H9 (cell line): ENCODE measurements around the gene COL19A1. TPM values are rescaled to one million over a fixed set of nuclear protein-coding genes. Genes with fewer than 3 reads are reported as not detected.

Experiments
- DNase-seq: peaks from one replicate; pipeline ENCODE4 v3.0.0-alpha.2; 2017
- H2AFZ ChIP-seq: one replicate; pipeline ENCODE4 v1.6.1; 2013; ENCODE audit warnings: mild to moderate bottlenecking, low read length, control low read depth, moderate library complexity
- H2AK5ac ChIP-seq: 2 replicates; pipeline ENCODE4 v1.6.1; 2013; ENCODE audit warnings: low read length, control low read depth, mixed read lengths; ENCODE audit not compliant: insufficient read length
- H2BK120ac ChIP-seq: one replicate; pipeline ENCODE4 v1.6.1; 2013; ENCODE audit warnings: low read depth, mild to moderate bottlenecking, low read length, control low read depth, inconsistent platforms; ENCODE audit not compliant: poor library complexity, severe bottlenecking
- H2BK12ac ChIP-seq: 2 replicates; pipeline ENCODE4 v1.6.1; 2013; ENCODE audit warnings: low read length, control low read depth, mixed read lengths, low read depth; ENCODE audit not compliant: insufficient read length
- H2BK15ac ChIP-seq: 2 replicates; pipeline ENCODE4 v1.6.1; 2013; ENCODE audit warnings: low read depth, low read length, control low read depth
- H2BK20ac ChIP-seq: one replicate; pipeline ENCODE4 v1.6.1; 2013; ENCODE audit warnings: low read depth, mild to moderate bottlenecking, low read length, control low read depth, inconsistent platforms; ENCODE audit not compliant: poor library complexity, severe bottlenecking
- H2BK5ac ChIP-seq: 2 replicates; pipeline ENCODE4 v1.6.1; 2013; ENCODE audit warnings: low read length, control low read depth, mixed read lengths; ENCODE audit not compliant: insufficient read length
- H3K14ac ChIP-seq: 2 replicates; pipeline ENCODE4 v1.6.1; 2013; ENCODE audit warnings: low read length, control low read depth; ENCODE audit not compliant: insufficient read depth
- H3K18ac ChIP-seq: 2 replicates; pipeline ENCODE4 v1.6.1; 2013; ENCODE audit warnings: low read depth, mild to moderate bottlenecking, mixed read lengths, low read length, control low read depth; ENCODE audit not compliant: insufficient read length
- H3K23ac ChIP-seq: 2 replicates; pipeline ENCODE4 v1.6.1; 2013; ENCODE audit warnings: low read length, control low read depth, mixed read lengths, low read depth; ENCODE audit not compliant: insufficient read length
- H3K23me2 ChIP-seq: 2 replicates; pipeline ENCODE4 v1.6.1; 2013; ENCODE audit warnings: low read depth, mild to moderate bottlenecking, mixed read lengths, low read length, control low read depth; ENCODE audit not compliant: insufficient read length, poor library complexity, severe bottlenecking
- H3K27ac ChIP-seq: 2 replicates; pipeline ENCODE4 v1.5.1; 2013; ENCODE audit warnings: low read length, control low read depth, mixed read lengths, low read depth; ENCODE audit not compliant: insufficient read length
- H3K27me3 ChIP-seq: 2 replicates; pipeline ENCODE4 v1.6.1; 2013; ENCODE audit warnings: low read length, control low read depth, inconsistent platforms; ENCODE audit not compliant: insufficient read depth
- H3K4ac ChIP-seq: 2 replicates; pipeline ENCODE4 v1.6.1; 2013; ENCODE audit warnings: low read depth, mild to moderate bottlenecking, control low read depth, inconsistent platforms, low read length, moderate library complexity
- H3K4me1 ChIP-seq: 2 replicates; pipeline ENCODE4 v1.6.1; 2013; ENCODE audit warnings: low read length, control low read depth, inconsistent platforms; ENCODE audit not compliant: insufficient read depth
- H3K4me2 ChIP-seq: 2 replicates; pipeline ENCODE4 v1.6.1; 2013; ENCODE audit warnings: low read length, control low read depth, mixed read lengths; ENCODE audit not compliant: insufficient read length, insufficient read depth
- H3K56ac ChIP-seq: 2 replicates; pipeline ENCODE4 v1.6.1; 2013; ENCODE audit warnings: low read depth, mild to moderate bottlenecking, mixed read lengths, low read length, control low read depth; ENCODE audit not compliant: insufficient read length
- H3K79me1 ChIP-seq: 2 replicates; pipeline ENCODE4 v1.6.1; 2013; ENCODE audit warnings: low read depth, mild to moderate bottlenecking, moderate library complexity, low read length, control low read depth, inconsistent platforms; ENCODE audit not compliant: insufficient read depth, poor library complexity, severe bottlenecking
- H3K79me2 ChIP-seq: 2 replicates; pipeline ENCODE4 v1.6.1; 2013; ENCODE audit warnings: low read length, control low read depth, inconsistent platforms; ENCODE audit not compliant: insufficient read depth
- H3K9ac ChIP-seq: 2 replicates; pipeline ENCODE4 v1.6.1; 2013; ENCODE audit warnings: low read length, control low read depth, mixed read lengths; ENCODE audit not compliant: insufficient read length; ENCODE audit errors: extremely low read depth
- H3K9me3 ChIP-seq: one replicate; pipeline ENCODE4 v1.6.1; 2013; ENCODE audit warnings: low read depth, low read length, inconsistent platforms; ENCODE audit not compliant: control insufficient read depth
- H3T11ph ChIP-seq: one replicate; pipeline ENCODE4 v1.6.1; 2013; ENCODE audit warnings: mild to moderate bottlenecking, low read length, control low read depth, inconsistent platforms
- H4K20me1 ChIP-seq: one replicate; pipeline ENCODE4 v1.6.1; 2013; ENCODE audit not compliant: control insufficient read depth, insufficient read length, insufficient read depth
- H4K5ac ChIP-seq: 2 replicates; pipeline ENCODE4 v1.6.1; 2013; ENCODE audit warnings: low read depth, mild to moderate bottlenecking, mixed read lengths, low read length, control low read depth; ENCODE audit not compliant: insufficient read length
- H4K8ac ChIP-seq: replicated peaks from 2 replicates; pipeline ENCODE4 v1.6.1; 2013; ENCODE audit warnings: low read length, control low read depth, mixed read lengths, low read depth; ENCODE audit not compliant: insufficient read length
- H4K91ac ChIP-seq: 2 replicates; pipeline ENCODE4 v1.6.1; 2013; ENCODE audit warnings: low read depth, mild to moderate bottlenecking, moderate library complexity, mixed read lengths, low read length, control low read depth; ENCODE audit not compliant: insufficient read length
- H3K27ac Mint-ChIP-seq, 3 experiments: 2 replicates in 2 of 3; 3 replicates in 1 of 3; pipeline ENCODE4 v1.8.0; 2020 to 2021; ENCODE audit warnings: mixed read lengths in 3 of 3, mild to moderate bottlenecking in 1 of 3, moderate library complexity in 1 of 3
- H3K27me3 Mint-ChIP-seq: 2 replicates; pipeline ENCODE4 v1.8.0; 2021; ENCODE audit warnings: low read depth, mild to moderate bottlenecking, moderate library complexity, mixed read lengths
- H3K36me3 Mint-ChIP-seq, 3 experiments: 2 replicates in 2 of 3; 3 replicates in 1 of 3; pipeline ENCODE4 v1.8.0; 2020 to 2021; ENCODE audit warnings: low read depth in 3 of 3, mixed read lengths in 3 of 3; ENCODE audit not compliant: insufficient read depth in 1 of 3
- H3K4me1 Mint-ChIP-seq, 2 experiments: 2 replicates each; pipeline ENCODE4 v1.8.0; 2020; ENCODE audit warnings: mixed read lengths in 2 of 2
- H3K4me3 Mint-ChIP-seq, 2 experiments: 2 replicates in 1 of 2; 3 replicates in 1 of 2; pipeline ENCODE4 v1.8.0; 2020 to 2021; ENCODE audit warnings: mild to moderate bottlenecking in 2 of 2, mixed read lengths in 2 of 2, moderate library complexity in 1 of 2
- H3K9me3 Mint-ChIP-seq, 2 experiments: 2 replicates in 1 of 2; 3 replicates in 1 of 2; pipeline ENCODE4 v1.8.0; 2020; ENCODE audit warnings: mild to moderate bottlenecking in 2 of 2, mixed read lengths in 2 of 2, moderate library complexity in 1 of 2
- WGBS: extraction: QIAGEN DNeasy Blood & Tissue Kit; methylation state at CpG from one replicate; pipeline ENCODE4 v1.1.7; 2013; ENCODE audit warnings: missing lambda C conversion rate, low lambda C conversion rate, mixed read lengths; ENCODE audit not compliant: insufficient read length; ENCODE audit errors: extremely low coverage; 5-methylcytosine and 5-hydroxymethylcytosine counted together
- total RNA-seq: library from RNA; stranded (reverse); gene quantifications from 2 replicates; pipeline ENCODE4 v1.2.1, GENCODE V29; 2021
- TF ChIP-seq, protein P1 (sequence below): fragments of 200-600 bp; sonication (generic); conservative IDR thresholded peaks from 3 replicates; pipeline ENCODE4 v1.8.0; 2021; ENCODE audit warnings: antibody characterized with exemption, mild to moderate bottlenecking

The COL19A1 gene
- total RNA-seq, 1 experiment from 2014 or later: not detected

DNA sequence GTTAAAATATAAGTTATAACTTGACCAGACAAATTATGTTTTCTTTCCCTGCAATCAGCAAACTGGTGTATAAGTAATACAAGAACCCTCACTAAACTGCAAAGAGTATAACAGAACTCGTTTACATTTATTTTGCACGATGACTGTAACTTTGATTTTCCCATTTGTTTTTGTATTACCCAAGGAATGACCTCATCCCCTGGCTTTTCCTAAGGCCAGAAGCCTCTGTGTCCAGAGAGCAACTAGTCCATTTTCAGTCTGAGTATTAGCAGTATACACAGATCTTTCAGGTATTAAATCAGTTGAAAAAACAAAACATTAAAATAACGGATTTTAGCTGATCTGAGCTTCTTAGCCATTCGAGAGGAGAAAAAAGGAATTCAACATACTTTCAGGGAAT is 17.2 kb downstream of the COL19A1 start:
- 0 out of 4 replicates have a peak, but pooled peaks cover 0 to 3% of the 10 kb centered on the region in 2 experiments for H3K4me1 Mint-ChIP-seq

More for the DNA sequence above, 17.2 kb downstream of the COL19A1 start:
- Histone ChIP-seq H4K8ac (no peak overlapping the region), H3K4me2 (no peak overlapping the region), H3K79me1 (no peaks in the 10 kb centered on the region), H3K4ac (no peak overlapping the region), H3K9ac (no peak overlapping the region), H3K27me3 (no peaks in the 10 kb centered on the region), H3K23me2 (no peaks in the 10 kb centered on the region), H3K14ac (no peak overlapping the region), H2BK5ac (no peak overlapping the region), H2BK20ac (no peak overlapping the region), H2AK5ac (no peak overlapping the region), H3K4me1 (no peaks in the 10 kb centered on the region), H2BK120ac (no peak overlapping the region), H4K91ac (no peak overlapping the region), H3K18ac (no peak overlapping the region), H4K5ac (no peak overlapping the region), H3K23ac (no peak overlapping the region), H2BK12ac (no peak overlapping the region), H3T11ph (no peak overlapping the region), H3K56ac (no peak overlapping the region), H2BK15ac (no peak overlapping the region), H3K27ac (no peak overlapping the region), H4K20me1 (no peaks in the 10 kb centered on the region), H3K79me2 (no peaks in the 10 kb centered on the region), H2AFZ (no peak overlapping the region), H3K9me3 (no peaks in the 10 kb centered on the region)
- no peak overlapping the region for H3K27ac Mint-ChIP-seq
- no peaks in the 10 kb centered on the region for H3K27me3 Mint-ChIP-seq
- no peak for DNase-seq
- H3K36me3 Mint-ChIP-seq: no peaks in the 10 kb centered on the region
- TF ChIP-seq, protein P1, sequence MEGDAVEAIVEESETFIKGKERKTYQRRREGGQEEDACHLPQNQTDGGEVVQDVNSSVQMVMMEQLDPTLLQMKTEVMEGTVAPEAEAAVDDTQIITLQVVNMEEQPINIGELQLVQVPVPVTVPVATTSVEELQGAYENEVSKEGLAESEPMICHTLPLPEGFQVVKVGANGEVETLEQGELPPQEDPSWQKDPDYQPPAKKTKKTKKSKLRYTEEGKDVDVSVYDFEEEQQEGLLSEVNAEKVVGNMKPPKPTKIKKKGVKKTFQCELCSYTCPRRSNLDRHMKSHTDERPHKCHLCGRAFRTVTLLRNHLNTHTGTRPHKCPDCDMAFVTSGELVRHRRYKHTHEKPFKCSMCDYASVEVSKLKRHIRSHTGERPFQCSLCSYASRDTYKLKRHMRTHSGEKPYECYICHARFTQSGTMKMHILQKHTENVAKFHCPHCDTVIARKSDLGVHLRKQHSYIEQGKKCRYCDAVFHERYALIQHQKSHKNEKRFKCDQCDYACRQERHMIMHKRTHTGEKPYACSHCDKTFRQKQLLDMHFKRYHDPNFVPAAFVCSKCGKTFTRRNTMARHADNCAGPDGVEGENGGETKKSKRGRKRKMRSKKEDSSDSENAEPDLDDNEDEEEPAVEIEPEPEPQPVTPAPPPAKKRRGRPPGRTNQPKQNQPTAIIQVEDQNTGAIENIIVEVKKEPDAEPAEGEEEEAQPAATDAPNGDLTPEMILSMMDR: no peak
- no CpG with 5 or more reads among the region's 4 CpGs for WGBS
- H3K4me3 Mint-ChIP-seq: no peak overlapping the region
- no peaks in the 10 kb centered on the region for H3K9me3 Mint-ChIP-seq
